Dedifferentiated amniotic fluid mesenchymal stem cell (primary cell): Measurements from ENCODE around the gene ZNF469.

Source experiments
- DNase-seq: peaks from one replicate; pipeline ENCODE4 v3.0.0-alpha.2; 2016; ENCODE audit errors: extremely low spot score

ZNF469 gene

DNA sequence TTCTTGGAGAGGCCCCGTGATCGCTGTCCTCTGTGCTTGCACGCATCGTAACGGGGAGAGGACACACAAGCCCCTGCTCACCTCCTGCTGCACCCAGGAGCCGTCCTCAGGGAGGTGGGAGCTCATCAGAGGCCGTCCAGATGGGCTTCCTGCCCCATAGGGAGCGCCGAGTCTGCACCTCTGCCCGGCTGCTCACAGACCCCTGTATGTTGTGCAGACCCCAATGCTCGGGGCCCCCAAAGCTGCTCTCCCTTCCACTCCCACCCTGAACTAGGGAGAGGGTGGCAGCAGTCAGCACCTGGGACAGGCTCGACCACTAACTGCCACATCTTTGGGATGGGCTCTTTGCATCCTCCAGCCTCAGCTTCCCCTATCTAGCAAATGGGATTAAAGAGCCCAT lies 4.4 kb upstream of the ZNF469 start:
- no peak for DNase-seq

DNA sequence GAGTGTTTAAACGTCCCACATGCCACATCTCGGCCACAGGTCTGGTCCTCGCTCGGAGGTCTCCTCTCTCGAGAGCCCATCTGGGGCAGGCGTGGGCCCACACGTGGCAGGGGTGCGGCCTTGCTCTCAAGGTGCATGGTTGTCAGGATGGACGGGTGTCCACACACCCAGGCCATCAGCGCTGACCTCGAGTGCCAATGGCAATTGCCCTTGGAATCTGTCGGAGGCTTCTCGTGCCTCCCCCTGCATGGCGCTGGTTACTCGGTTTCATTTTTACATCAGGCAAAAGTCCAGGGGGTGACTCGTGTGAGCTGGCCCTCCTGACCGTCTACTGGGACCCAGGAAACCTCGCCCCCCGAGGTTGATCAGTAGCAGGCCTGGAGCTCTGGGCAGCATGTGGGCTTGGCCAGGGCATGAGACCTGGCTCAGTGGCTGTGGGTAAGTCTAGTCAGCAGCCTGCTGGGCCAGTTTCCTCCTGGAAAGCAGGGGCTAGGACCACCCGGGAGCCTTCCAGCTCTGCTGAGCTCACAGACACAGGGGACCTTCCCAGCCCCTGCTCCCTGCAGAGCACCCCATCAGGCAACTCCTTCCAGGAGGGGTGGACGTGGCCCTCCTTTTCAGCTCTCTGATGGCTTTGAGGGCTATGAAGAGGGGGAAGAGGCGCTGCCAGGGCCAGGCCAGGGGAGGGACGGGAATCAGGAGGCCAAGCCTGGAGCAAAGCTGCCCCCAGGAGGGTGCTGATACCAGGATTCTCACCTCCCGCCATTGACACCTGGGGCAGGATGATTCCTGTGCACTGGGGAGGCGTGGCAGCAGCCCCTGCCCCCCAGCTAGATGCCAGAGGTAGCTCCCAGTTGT lies 3.7 kb upstream of the ZNF469 start:
- no peak for DNase-seq

DNA sequence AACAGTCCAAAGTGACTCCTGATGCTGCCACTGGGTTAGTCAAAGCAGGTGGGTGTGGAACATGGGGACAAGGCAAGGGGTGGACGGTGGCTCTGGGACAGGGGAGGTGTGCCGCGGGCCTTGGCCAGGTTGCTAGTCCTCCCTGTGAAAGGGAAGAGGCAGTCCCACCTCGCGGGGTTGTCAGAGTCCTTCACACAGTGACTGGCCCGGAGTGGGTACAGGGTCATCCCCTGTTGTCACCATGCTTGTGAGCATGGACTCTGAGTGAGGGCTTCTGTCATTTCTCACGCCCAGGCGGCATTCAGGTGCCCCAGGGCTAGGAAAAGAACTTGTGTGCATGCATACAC lies 3.1 kb upstream of the ZNF469 start:
- DNase-seq = no peak

DNA sequence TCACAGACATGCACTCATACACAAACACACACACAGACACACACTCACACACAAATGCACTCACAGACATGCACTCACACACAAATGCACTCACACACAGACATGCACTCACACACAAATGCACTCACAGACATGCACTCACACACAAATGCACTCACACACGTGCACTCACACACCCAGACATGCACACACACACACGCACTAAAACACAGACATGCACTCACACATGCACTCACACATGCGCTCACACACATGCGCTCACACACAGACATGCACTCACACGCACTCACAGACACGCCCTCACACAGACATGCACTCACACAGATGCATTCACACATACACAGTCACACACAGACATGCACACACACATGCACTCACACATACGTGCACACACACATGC lies 2.7 kb upstream of the ZNF469 start:
- DNase-seq = no peak

DNA sequence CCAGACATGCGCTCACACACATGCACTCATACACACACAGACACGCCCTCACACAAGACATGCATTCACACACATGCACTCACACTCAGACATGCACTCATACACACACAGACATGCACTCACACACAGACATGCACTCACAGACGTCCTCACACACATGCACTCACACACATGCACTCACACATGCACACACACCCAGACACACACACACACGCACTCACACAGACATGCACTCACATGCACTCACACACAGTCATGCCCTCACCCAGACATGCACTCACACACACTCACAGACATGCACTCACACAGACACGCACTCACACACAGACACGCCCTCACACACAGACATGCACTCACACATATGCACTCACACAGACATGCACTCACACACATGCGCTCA lies 2.1 kb upstream of the ZNF469 start:
- no peak for DNase-seq

DNA sequence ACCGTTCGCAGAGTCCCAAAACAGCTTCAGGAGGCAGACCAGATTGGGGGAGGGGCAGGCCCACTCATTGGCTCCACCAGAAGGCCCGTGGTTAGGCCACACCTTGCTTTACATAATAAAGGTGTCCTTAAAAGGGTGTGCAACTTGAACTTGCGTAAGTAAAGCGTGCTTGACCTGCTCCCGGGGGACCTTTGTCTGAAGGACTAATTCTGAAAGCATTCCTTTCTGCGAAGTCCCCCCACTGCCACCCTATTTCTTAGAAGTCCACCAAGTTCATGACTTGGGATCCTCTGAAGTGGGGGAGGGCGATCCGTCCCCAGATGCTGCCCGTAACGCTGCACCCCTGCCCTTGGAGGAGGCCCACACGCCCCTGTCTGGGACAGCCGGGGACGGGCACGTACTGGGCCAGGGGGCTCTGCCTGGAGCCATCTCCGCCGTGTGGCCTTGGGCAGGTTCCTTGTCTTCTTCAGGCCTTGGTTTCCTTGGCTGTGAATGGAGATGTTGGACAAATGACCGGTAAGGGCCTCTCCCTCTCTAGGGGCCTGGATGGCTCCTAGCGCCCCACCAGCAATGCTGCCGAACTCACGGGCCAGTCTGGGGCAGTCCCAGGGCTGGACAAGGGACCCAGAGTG lies 823 bp upstream of the ZNF469 start:
- no peak for DNase-seq

DNA sequence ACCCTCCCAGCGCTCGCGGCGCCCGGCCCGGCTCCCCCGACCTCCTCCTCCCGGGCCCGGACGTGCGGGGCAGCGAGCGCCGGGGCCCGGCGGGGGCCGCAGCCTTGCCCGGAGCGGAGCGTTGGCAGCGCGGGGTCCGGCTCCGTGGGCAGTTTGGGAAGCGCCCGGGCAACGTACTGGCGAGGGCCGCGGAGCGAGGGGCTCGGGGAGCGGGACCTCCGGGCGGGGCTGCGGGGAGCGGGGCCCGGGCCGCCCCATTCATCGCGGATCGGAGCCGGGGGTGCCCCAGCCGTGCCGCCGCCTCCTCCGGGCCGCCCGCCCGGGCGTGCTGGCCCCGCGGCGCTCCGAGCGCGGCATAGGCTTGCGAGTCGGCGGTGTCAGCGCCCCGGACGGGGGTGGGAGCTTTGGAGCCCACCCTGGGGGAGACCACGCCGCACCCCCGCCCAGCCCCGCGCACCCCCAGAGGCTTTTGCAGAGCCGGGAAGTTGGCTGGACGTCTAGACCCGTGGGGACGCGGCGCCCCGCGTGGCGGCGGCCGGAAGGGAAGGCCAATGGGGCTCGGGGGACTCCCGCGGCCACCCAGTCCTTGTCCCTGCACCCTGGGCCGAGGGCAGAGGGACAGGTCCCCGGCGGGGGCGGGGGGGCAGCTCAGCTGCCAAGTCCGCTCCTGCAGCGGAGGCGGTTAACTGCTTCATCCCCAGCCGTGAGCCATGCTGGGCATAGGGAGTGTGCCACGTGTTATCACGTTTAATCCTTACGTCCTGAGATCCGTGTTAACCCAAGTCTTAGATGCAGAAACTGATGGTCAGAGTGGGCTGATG lies 852 bp downstream of the ZNF469 start:
- DNase-seq = peak; percentile 39

DNA sequence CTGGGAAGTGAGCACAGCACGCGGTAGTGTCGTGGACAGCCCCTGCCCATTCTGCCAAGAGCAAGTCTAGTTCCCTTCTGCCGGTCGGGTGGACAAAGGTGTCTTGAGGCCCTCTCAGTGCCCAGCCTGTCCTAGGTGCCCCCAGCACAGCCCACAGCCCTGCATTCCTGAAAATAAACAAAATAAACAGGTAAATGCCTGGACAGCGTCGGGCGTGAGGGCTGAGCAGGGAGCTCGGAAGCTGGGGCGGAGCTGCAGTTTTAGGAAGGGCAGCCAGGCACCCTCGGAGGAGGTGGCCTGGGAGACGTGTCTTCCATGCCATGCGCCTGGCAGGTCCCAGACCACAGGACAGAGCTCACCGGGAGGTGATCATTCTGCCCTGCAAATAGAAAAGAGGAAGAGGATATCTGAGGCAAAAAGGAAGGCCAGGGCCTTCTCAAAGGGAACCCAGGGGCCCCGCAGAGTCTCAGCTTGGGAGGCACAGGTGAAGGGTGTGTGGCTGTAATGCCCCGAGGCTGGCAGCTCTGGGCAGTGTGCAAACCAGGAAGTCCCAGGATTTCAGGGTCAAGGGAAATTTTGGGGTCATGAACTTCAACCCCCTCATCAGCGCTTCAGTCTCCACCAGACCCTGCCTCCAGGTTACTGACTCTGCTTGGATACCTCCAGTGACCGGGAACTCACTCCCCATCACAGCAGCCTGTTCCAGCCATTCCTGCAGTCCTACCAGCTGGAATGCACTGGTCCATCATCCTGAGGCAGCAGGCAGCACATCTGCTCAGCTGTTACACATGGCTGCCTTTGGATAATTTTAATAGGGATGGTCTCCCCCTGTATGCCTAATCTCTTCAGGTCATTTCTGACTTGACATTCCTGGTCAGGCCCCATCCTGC lies 1.7 kb downstream of the ZNF469 start:
- DNase-seq = no peak

DNA sequence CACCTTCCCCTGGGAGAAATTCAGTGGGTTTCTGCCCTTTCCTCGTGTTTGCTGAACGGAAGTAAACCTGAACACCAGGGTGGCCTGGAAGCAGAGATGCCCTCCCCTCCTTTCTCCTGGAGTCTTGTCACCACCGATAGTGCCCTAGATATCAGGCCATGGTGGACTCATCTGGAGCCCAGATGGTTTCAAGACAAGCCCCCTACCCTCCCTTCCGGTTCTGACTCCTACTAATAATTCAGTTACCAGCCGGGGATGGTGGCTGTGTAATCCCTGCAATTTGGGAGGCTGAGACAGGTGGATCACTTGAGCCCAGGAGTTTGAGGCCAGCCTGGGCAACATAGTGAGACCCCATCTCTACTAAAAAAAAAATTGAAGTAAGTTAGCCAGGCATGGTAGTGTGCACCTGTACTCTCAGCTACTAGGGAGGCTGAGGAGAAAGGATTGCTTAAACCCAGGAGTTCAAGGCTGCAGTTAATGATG lies 2.4 kb downstream of the ZNF469 start:
- no peak for DNase-seq

DNA sequence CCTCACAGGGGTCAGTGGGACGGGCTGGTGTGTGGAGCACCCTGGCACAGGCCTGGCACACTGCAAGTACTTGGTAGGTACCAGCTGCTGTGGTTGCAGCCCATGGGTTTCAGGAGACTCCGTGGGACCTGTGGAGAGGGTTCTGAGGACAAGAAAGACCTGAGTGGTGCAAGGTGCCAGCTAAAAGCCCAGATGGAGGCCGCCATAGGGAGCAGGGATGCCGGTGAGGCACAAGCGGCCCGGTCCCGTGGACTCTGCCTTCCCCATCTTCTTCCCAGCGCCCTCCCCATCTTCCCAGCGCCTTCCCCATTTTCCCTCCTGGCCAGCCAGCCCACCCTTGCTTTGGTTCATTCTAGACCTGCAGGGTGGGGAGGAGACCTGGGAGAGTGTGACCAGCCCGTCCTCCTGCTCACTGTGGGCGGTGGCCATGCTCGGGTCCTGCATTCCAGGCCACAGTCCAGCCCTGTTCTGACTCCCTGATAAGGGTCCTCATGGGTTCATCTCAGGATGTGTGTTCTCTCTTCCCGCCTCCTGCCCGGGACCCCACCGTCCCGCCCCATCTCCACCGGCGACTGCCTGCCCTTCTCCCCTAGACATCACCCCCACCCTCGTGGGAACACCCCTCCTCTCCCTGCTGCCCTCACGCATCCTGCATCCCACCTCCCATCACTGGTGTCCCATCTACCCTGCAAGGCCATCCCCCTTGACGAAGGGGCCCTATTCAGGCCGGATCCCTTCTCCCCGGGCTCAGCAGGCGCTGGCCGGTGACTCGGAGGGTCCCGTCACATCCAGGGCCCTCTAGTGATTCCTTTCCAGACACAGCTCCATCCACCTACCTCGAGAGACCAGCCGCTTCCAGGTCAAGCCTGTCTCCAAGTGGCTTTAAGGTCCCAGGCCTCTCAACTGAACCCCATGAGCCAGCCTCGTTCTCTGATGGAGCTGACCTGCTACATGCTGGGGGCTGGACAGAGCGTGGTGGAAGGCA lies 3.4 kb downstream of the ZNF469 start:
- no peak for DNase-seq

DNA sequence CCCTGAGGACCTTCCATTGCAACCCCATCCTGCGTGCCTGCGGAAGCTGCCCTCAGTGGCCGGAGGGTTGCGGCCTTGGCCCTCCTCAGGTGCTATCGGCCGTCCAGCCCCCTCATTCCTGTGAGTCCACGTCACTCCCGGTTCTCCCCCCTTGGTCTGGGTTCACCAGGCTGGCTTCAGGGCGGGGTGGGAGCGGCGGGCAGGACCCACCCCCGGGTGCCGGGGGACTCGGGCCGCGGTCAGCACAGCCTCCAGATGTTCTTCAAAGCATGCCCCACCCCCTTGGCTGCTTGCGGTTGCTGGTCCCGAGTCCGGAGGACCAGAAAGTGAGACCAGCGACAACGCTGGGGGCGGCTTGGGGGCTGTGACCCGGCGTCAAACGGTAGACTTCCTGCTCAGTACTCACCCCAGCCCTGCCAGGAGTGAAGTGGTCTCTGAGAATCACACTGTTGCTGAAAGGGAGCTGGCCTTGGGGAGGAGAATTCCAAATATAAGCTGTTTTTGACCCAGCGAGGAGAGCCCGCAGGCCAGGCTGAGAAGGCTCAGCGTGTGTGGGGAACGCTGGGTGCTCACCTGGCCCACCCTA lies 4.5 kb downstream of the ZNF469 start:
- no peak for DNase-seq

DNA sequence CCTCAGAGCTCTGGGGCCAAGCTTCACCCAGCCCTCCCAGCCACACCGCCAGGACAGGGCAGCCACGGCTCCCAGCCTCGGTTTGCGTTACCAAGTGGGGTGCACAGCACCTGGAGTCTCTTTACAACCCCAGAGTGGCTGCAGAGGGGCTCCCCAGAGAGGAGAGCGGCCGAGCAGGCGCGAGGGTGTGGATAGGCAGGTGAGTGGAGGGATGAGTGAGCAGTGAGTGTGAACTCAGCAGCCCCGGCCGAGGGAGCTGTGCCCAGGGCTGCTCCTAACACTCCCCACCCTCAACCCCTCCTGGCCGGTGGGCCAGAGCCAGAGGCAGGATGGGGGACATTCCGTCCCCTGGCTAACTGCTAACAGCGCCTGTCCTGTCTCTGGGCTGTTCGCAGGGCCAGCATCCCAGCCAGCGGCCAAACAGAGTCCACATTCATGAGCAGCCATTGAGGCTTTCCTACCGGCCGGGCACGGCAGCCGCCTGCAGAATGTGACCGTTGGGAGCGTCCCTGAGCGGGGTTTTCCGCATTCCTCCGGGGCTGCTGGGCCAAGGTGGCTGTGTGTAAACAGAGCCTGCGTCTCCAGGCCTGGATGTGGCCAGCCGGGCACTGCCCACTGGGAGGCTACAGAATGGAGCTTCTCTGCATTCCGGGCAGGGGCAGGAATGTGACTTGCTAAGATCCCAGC lies 5.3 kb downstream of the ZNF469 start:
- DNase-seq = no peak

DNA sequence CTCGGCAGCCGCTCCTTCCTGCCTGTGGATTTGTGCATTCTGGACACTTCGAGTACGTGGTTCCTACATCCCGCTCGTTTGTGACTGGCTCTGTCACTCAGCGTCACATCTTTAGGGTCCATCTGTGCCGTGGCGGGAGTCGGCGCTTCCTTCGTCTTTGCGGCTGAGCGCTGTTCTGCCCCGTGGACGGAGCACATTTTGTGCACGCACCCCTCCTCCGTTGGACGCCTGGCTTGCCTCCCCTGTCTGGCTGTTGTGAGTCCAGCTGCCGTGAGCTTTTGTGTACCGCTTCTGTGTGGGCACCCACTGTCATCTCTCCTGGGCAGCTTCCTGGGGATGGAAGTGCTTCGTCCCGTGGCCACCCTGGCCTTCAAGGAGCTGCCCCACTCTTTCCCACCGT lies 6.4 kb downstream of the ZNF469 start:
- no peak for DNase-seq

DNA sequence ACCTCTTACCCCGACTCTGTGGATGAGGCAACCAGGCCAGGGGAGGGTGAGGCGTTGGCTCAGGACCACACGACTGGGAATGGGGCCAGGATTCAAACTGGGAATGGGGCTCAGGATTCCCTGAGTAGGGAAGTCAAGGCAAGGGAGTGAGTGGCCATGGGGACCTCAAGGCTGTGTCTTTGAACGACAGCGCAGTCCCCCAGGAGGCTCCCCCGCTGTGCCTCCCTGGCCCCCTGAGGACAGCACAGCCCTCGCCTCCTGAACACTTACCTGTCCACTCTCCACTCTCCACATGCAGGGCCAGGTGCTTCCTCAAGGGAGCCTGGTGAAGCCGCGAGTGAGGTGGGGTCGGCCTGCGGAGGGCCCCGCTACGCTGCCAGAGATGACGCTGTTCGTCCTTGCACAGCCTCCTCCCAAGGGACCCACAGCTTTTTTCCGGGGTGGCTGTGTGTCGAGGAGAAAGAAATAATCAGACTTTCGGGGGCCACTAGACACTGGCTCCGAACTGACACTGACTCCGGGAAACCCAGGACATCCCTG lies 6.9 kb downstream of the ZNF469 start:
- DNase-seq = no peak

DNA sequence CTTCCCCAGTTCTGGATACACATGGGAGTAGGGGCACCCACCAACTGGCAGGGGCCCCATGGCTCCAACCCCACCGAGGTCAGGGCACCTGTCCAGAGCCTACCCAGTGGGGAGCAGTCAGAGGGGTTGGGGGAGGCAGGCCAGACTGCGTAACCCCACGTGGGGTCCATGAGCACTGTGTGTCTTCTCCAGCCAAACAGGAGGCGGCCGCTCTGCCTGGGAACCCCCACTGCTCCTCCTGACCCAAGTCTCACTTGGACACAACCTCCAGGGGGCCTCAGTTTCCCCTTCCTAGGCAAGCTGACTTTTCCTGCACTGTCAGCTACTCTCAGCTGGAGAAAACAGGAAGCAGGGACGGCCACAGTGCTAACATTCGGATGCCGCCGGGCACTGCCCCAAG lies 7.5 kb downstream of the ZNF469 start:
- DNase-seq = no peak

DNA sequence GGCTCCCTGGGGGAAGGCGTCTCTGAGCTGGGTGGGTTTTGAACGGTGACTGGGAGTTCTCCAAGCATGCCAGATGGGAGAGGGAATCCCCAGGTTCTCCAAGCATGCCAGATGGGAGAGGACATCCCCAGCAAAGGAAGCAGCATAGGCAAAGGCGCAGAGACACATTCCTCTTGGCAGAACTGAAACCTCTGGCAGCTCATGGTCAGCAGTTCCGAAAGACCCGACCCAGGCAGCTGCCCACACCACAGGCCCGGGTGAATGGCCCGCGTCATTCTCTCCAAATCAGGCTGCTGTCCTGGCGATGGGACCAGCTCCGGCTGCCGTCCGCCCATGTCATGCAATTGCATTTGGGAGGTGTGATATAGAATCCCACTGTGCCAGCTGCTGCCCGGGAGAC lies 8.0 kb downstream of the ZNF469 start:
- no peak for DNase-seq

DNA sequence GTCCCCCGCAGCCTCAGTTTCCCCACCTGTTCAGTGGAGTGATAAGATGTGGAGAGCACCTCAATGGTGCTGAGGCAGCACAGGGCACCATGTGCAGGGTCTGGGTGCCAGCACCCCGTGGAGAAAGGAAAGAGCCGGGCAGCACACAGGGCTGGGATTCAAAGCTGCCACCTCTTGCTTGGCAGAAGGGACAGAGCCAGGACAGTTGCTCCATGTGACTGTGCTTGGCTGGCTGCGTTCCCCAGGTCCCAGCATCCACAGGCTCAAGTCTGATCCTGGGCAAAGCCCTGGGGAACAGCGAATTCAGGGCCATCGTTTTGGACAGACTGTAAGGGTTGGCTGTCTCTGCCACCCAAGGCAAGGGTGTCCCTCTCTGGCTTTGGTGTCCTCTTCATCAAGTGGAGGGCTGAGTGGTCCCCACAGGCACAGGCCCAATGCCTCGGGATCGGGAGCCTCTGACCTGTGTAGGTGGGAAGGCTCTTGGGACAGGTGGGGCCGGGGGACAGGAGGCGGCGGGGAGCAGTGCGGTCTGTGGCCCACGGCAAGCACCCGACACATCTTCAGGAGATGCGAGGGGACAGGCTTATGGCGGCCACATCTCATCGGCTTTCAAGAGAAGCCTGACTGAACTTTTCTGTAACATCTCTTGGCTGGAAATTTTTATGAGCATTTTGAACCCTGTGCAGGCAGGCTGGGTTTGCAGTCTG lies 8.5 kb downstream of the ZNF469 start:
- DNase-seq = no peak

DNA sequence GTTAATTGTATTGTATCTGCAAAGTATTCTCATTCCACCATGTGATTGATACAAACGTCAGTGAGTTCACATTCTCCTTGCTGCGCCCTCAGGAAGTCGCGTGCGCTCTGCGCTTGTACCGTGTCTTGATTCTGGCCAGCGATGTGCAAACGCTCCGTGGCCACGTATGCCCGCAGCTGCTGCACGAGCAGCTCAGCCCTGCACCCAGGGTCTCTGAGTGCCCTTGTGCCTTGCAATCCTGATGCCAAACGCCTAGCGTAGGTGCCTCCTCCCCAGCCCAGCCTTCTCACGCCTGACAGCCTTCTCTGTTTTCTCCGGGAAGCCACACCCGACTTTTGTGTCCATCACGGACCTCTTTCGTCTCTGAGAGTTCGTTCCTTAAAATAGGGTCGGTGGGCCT lies 9.4 kb downstream of the ZNF469 start:
- DNase-seq = no peak

DNA sequence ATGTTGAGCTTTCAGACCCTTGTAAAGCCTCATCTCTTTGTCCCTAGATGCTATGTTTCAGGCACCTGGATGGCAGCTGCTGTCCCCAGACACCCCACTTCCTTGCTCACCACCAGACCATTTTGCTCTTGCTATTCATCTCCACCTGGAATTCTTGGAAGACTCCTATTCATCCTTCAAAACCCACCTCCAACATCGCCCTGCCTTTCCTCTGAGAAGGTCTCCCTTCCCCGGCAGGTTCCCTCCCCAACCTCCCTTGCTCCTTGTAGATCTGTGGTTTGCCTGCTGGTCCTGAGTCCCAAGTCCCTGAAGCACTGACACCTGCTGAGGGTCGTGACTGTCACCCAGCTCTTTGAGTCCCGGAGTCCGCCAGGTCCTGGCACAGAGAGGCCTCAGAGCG lies 9.9 kb downstream of the ZNF469 start:
- DNase-seq = no peak
